Naive thymus-derived CD4-positive, alpha-beta T cell (primary cell): ENCODE measurements around the gene MEA1. TPM values are rescaled to one million over a fixed set of nuclear protein-coding genes. Genes with fewer than 3 reads are reported as not detected.

ENCODE experiments used
- ATAC-seq: fragments of 150-1000 bp; cut with Tn5 transposase; 2 replicates; pipeline ENCODE4 v1.10.0; 2021; ENCODE audit warnings: mild to moderate bottlenecking, moderate library complexity
- CTCF ChIA-PET: fragments of 350-600 bp; sonication (Branson Sonifier 250); formaldehyde crosslinking; loops from one replicate; lab custom pipeline; 2021; ENCODE audit warnings: antibody characterized with exemption; lab: Charles Lee
- POLR2A ChIA-PET: fragments of 350-600 bp; sonication (Branson Sonifier 250); formaldehyde crosslinking; loops from one replicate; lab custom pipeline; 2021; ENCODE audit warnings: antibody characterized with exemption, inconsistent platforms; lab: Charles Lee
- DNase-seq, 9 donors: peaks; one replicate each; pipeline versions ENCODE4 v3.0.0 to v3.0.0-alpha.2; 2020 to 2022; ENCODE audit warnings: mixed read lengths in 1 of 9
- H3K27ac ChIP-seq: one replicate; pipeline ENCODE4 v1.7.0; 2013; ENCODE audit warnings: mild to moderate bottlenecking, low read depth, low read length, moderate library complexity
- H3K27me3 ChIP-seq, 2 donors: one replicate each; pipeline ENCODE4 v1.7.0; 2013; ENCODE audit warnings: low read length in 2 of 2, mild to moderate bottlenecking in 2 of 2, moderate library complexity in 2 of 2; ENCODE audit not compliant: control insufficient read depth in 2 of 2, insufficient read depth in 2 of 2
- H3K36me3 ChIP-seq, 3 experiments: 1 replicate in 2 of 3; 2 replicates in 1 of 3; pipeline ENCODE4 v1.7.0; 2013; ENCODE audit warnings: low read length in 3 of 3, mild to moderate bottlenecking in 3 of 3, moderate library complexity in 1 of 3; ENCODE audit not compliant: insufficient read depth in 3 of 3, control insufficient read depth in 2 of 3
- H3K4me1 ChIP-seq, 2 donors: one replicate each; pipeline ENCODE4 v1.7.0; 2013; ENCODE audit warnings: low read length in 2 of 2, mild to moderate bottlenecking in 2 of 2, moderate library complexity in 1 of 2; ENCODE audit not compliant: control insufficient read depth in 2 of 2, insufficient read depth in 2 of 2
- H3K4me3 ChIP-seq: 2 replicates; pipeline ENCODE4 v1.7.0; 2013; ENCODE audit warnings: mild to moderate bottlenecking, low read length
- H3K9me3 ChIP-seq, 3 experiments: 1 replicate in 2 of 3; 2 replicates in 1 of 3; pipeline ENCODE4 v1.7.0; 2013; ENCODE audit warnings: low read length in 3 of 3; ENCODE audit not compliant: control insufficient read depth in 2 of 3
- H3K27ac Mint-ChIP-seq, 9 donors: one replicate each; pipeline ENCODE4 v1.8.0; 2020 to 2022; ENCODE audit warnings: mixed read lengths in 9 of 9, mild to moderate bottlenecking in 8 of 9, moderate library complexity in 5 of 9, inconsistent platforms in 2 of 9
- H3K27me3 Mint-ChIP-seq, 5 donors: one replicate each; pipeline ENCODE4 v1.8.0; 2021 to 2022; ENCODE audit warnings: mixed read lengths in 5 of 5, mild to moderate bottlenecking in 1 of 5
- H3K36me3 Mint-ChIP-seq, 5 donors: one replicate each; pipeline ENCODE4 v1.8.0; 2020 to 2022; ENCODE audit warnings: mixed read lengths in 5 of 5, mild to moderate bottlenecking in 3 of 5, inconsistent platforms in 1 of 5
- H3K4me1 Mint-ChIP-seq, 7 donors: one replicate each; pipeline ENCODE4 v1.8.0; 2020 to 2022; ENCODE audit warnings: mixed read lengths in 7 of 7, mild to moderate bottlenecking in 3 of 7, inconsistent platforms in 1 of 7
- H3K4me3 Mint-ChIP-seq, 10 donors: one replicate each; pipeline ENCODE4 v1.8.0; 2020 to 2022; ENCODE audit warnings: mild to moderate bottlenecking in 10 of 10, mixed read lengths in 10 of 10, moderate library complexity in 6 of 10, inconsistent platforms in 2 of 10
- H3K9me3 Mint-ChIP-seq, 11 donors: one replicate each; pipeline ENCODE4 v1.8.0; 2020 to 2022; ENCODE audit warnings: mixed read lengths in 11 of 11, mild to moderate bottlenecking in 4 of 11, inconsistent platforms in 1 of 11, moderate library complexity in 1 of 11
- intact Hi-C, 2 donors: fragments of 100-400 bp; cut with micrococcal nuclease; formaldehyde crosslinking; loops; one replicate each; pipeline ENCODE4 v1.15.1; 2023
- polyA plus RNA-seq, 2 donors: library from polyadenylated mRNA; unstranded; fragments of 300-500 nt; fragmentation: Illumina TruSeq; gene quantifications; one replicate each; pipeline ENCODE4 v1.2.3, GENCODE V29; 2021
- total RNA-seq, 6 experiments: library from RNA in 5 of 6; stranded (reverse) in 5 of 6; gene quantifications; 1 replicate in 5 of 6; 2 replicates in 1 of 6; pipeline ENCODE4 v1.2.3 and lab custom pipeline; 2021 to 2026

MEA1 gene
- total and polyA plus RNA-seq, 7 experiments from 2014 or later, result 20.3 to 72.3 (median 35.0) TPM

GRCh38 chr6:42987533-42988451 is 26.0 kb downstream of the MEA1 start:
- intact Hi-C loops, result no loop called here
- POLR2A ChIA-PET, result interaction anchor here (1.2 to 2.2 kb wide), 5 partner anchors 8 to 397 kb away, joined by 3 to 15 read pairs (median 3); partner anchors contain the start of genes PEX6 and RRP36
- peaks cover 41 to 61% (median 56%) of the 10 kb centered on the region in 7 donors for H3K4me1 Mint-ChIP-seq
- Histone ChIP-seq H3K9me3 (no peaks in the 10 kb centered on the region), H3K4me3 (no peak overlapping the region), H3K27me3 (no peaks in the 10 kb centered on the region), H3K36me3 (peaks cover 0 to 36% (median 6%) of the 10 kb centered on the region in 3 experiments), H3K27ac (no peak overlapping the region), H3K4me1 (peaks cover 15 to 27% of the 10 kb centered on the region in 2 donors)
- no peak for DNase-seq
- H3K36me3 Mint-ChIP-seq, result peaks cover 0 to 27% (median 5%) of the 10 kb centered on the region in 5 donors
- CTCF ChIA-PET, result no interaction called here
- H3K4me3 Mint-ChIP-seq, result peak overlapping the region in 5 of 10 donors; percentile 73 to 99 (median 93)
- no peaks in the 10 kb centered on the region for H3K27me3 Mint-ChIP-seq
- peak overlapping the region in 5 of 9 donors; percentile 62 to 79 (median 65) for H3K27ac Mint-ChIP-seq
- ATAC-seq, result no peak
- H3K9me3 Mint-ChIP-seq, result no peaks in the 10 kb centered on the region

- Mint-ChIP-seq H3K27ac (peak overlapping the region; percentile 60 to 95 (median 85)), H3K27me3 (no peaks in the 10 kb centered on the region), H3K4me1 (peaks cover 43 to 68% (median 61%) of the 10 kb centered on the region in 7 donors), H3K4me3 (peak overlapping the region; percentile 87 to 99 (median 94)), H3K9me3 (no peaks in the 10 kb centered on the region), H3K36me3 (peaks cover 0 to 16% (median under 1%) of the 10 kb centered on the region in 5 donors)
- intact Hi-C loops, result loop anchor here (1.0 to 5.0 kb wide), 10 partner anchors 24 to 442 kb away; partner anchors contain the start of genes CNPY3 (in 2 of the 2), CUL7 (in 2 of the 2), KLHDC3 (in 2 of the 2) and SRF (in 2 of the 2)
- CTCF ChIA-PET, result interaction anchor here (1.3 kb wide), 1 partner anchor 20 kb away, joined by 4 read pairs; no protein-coding TSS in a partner anchor
- Histone ChIP-seq H3K36me3 (peaks cover 0 to 25% (median 5%) of the 10 kb centered on the region in 3 experiments), H3K9me3 (no peaks in the 10 kb centered on the region), H3K27me3 (no peaks in the 10 kb centered on the region), H3K4me1 (peaks cover 20 to 33% of the 10 kb centered on the region in 2 donors), H3K4me3 (peak overlapping the region; percentile 64), H3K27ac (peak overlapping the region; percentile 95)
- POLR2A ChIA-PET, result interaction anchor here (0.5 to 2.7 kb wide), 15 partner anchors 13 to 531 kb away, joined by 3 to 61 read pairs (median 7); partner anchors contain the start of genes CNPY3, CUL7, CUL9 and KLC4
- ATAC-seq (no peak), DNase-seq (peak in 4 of 9 donors; percentile 11 to 31 (median 20))
Measured at GRCh38 chr6:42984924-42985475, 28.7 kb downstream of the MEA1 start.

- H3K27ac Mint-ChIP-seq, result peak within 1 kb of the TSS; percentile 89 to 99 (median 95)
- ATAC-seq, result peak; percentile 97
Measured at GRCh38 chr6:42984001-42984923, 29.5 kb downstream of the MEA1 start, which contains the start of gene PPP2R5D. Gene PPP2R5D, plus strand, starts transcription at chr6:42984570. Its CDS starts 108 bp downstream, at chr6:42984678.

GRCh38 chr6:42981836-42982235 is 31.9 kb downstream of the MEA1 start:
- Mint-ChIP-seq H3K36me3 (peaks cover 0 to 11% (median 2%) of the 10 kb centered on the region in 5 donors), H3K4me1 (peaks cover 35 to 70% (median 60%) of the 10 kb centered on the region in 7 donors), H3K9me3 (no peaks in the 10 kb centered on the region), H3K4me3 (peak overlapping the region in 9 of 10 donors; percentile 3 to 71 (median 37)), H3K27ac (peak overlapping the region; percentile 2 to 95 (median 88)), H3K27me3 (no peaks in the 10 kb centered on the region)
- Histone ChIP-seq H3K36me3 (peaks cover 0 to 4% (median 0%) of the 10 kb centered on the region in 3 experiments), H3K4me1 (peaks cover 43 to 51% of the 10 kb centered on the region in 2 donors), H3K27me3 (no peaks in the 10 kb centered on the region), H3K4me3 (no peak overlapping the region), H3K9me3 (no peaks in the 10 kb centered on the region), H3K27ac (peak overlapping the region; percentile 44)
- no peak for ATAC-seq
- intact Hi-C loops, result loop anchor here in 1 of 2 donors (5.0 kb wide), 1 partner anchor 445 kb away; the partner anchor contains the start of gene ABCC10
- ChIA-PET POLR2A (interaction anchor here (4.7 kb wide), 1 partner anchor 32 kb away, joined by 70 read pairs; the partner anchor contains the start of genes KLHDC3 and MEA1), CTCF (no interaction called here)
- DNase-seq, result no peak

More at GRCh38 chr6:42984001-42984923, 29.5 kb downstream of the MEA1 start, which contains the start of gene PPP2R5D:
- ChIA-PET POLR2A (interaction anchor here (0.6 to 2.7 kb wide), 32 partner anchors 9 to 532 kb away, joined by 3 to 61 read pairs (median 4); partner anchors contain the start of genes ABCC10, BICRAL, CNPY3 and CUL7), CTCF (interaction anchor here (0.5 to 1.5 kb wide), 5 partner anchors 17 to 325 kb away, joined by 3 to 4 read pairs (median 3); no protein-coding TSS in a partner anchor)
- H3K4me3 Mint-ChIP-seq, result peak within 1 kb of the TSS; percentile 87 to 99 (median 94)
- H3K36me3 Mint-ChIP-seq, result peaks cover 0 to 9% (median 0%) of the 10 kb centered on the region in 5 donors
- Histone ChIP-seq H3K27me3 (no peaks in the 10 kb centered on the region), H3K27ac (peak within 1 kb of the TSS; percentile 95), H3K4me1 (peaks cover 28 to 40% of the 10 kb centered on the region in 2 donors), H3K9me3 (no peaks in the 10 kb centered on the region), H3K4me3 (peak within 1 kb of the TSS; percentile 64), H3K36me3 (peaks cover 0 to 18% (median 0%) of the 10 kb centered on the region in 3 experiments)
- H3K4me1 Mint-ChIP-seq, result peaks cover 46 to 71% (median 68%) of the 10 kb centered on the region in 7 donors
- H3K27me3 Mint-ChIP-seq, result no peaks in the 10 kb centered on the region
- intact Hi-C loops, result loop anchor here (1.0 to 5.0 kb wide), 10 partner anchors 23 to 443 kb away; partner anchors contain the start of genes CNPY3 (in 2 of the 2), CUL7 (in 2 of the 2), KLHDC3 (in 2 of the 2) and SRF (in 2 of the 2)
- DNase-seq, result peak; percentile 81 to 98 (median 97)
- H3K9me3 Mint-ChIP-seq, result no peaks in the 10 kb centered on the region

- H3K27ac ChIP-seq, result peak overlapping the region; percentile 85
- H3K36me3 ChIP-seq, result peaks cover 0 to 2% (median 0%) of the 10 kb centered on the region in 3 experiments
- peak overlapping the region; percentile 90 for H3K4me3 ChIP-seq
- Mint-ChIP-seq H3K4me1 (peaks cover 20 to 66% (median 50%) of the 10 kb centered on the region in 7 donors), H3K27ac (peak overlapping the region; percentile 92 to 99 (median 98)), H3K4me3 (peak overlapping the region; percentile 91 to 99 (median 94)), H3K36me3 (peaks cover 0 to 12% (median 4%) of the 10 kb centered on the region in 5 donors), H3K27me3 (no peaks in the 10 kb centered on the region), H3K9me3 (no peaks in the 10 kb centered on the region)
- ATAC-seq (no peak), DNase-seq (peak in 2 of 9 donors; percentile 17 to 35)
- intact Hi-C loops, result loop anchor here (1.0 to 10.0 kb wide), 14 partner anchors 34 to 1058 kb away; partner anchors contain the start of genes CNPY3 (in 2 of the 2), CUL7 (in 2 of the 2), MEA1 (in 2 of the 2) and SRF (in 2 of the 2)
- CTCF ChIA-PET, result interaction anchor here (0.9 to 1.4 kb wide), 2 partner anchors 51 to 164 kb away, joined by 3 to 4 read pairs; partner anchors contain the start of gene CNPY3
- POLR2A ChIA-PET, result interaction anchor here (0.6 to 4.7 kb wide), 23 partner anchors 9 to 1110 kb away, joined by 3 to 94 read pairs (median 8); partner anchors contain the start of genes CNPY3, CUL7, GNMT and KLC4
- H3K9me3 ChIP-seq, result no peaks in the 10 kb centered on the region
- no peaks in the 10 kb centered on the region for H3K27me3 ChIP-seq
- H3K4me1 ChIP-seq, result peaks cover 30 to 33% of the 10 kb centered on the region in 2 donors
Measured at GRCh38 chr6:42979523-42980177, 34.1 kb downstream of the MEA1 start.
